Calu3 (cell line): Measurements from ENCODE around the gene ZNF324B. TPM values are rescaled to one million over a fixed set of nuclear protein-coding genes. Genes with fewer than 3 reads are reported as not detected.

Experiments used
- BruUV-seq: library from RNA; stranded (reverse); fragments of 400-500 nt; replicated peaks from 2 replicates; lab custom pipeline; 2021; lab: Mats Ljungman, UMichigan
- CTCF ChIA-PET: fragments of 300-600 bp; sonication (Branson Sonifier 250); formaldehyde crosslinking; loops from one replicate; lab custom pipeline; 2022; ENCODE audit warnings: antibody characterized with exemption; lab: Charles Lee
- DNase-seq: peaks from one replicate; pipeline ENCODE4 v3.0.0; 2022
- H3K27ac Mint-ChIP-seq: one replicate; pipeline ENCODE4 v1.8.0; 2022; ENCODE audit warnings: mixed read lengths; ENCODE audit not compliant: unreplicated experiment
- H3K27me3 Mint-ChIP-seq: one replicate; pipeline ENCODE4 v1.8.0; 2022; ENCODE audit warnings: mixed read lengths; ENCODE audit not compliant: unreplicated experiment
- H3K36me3 Mint-ChIP-seq: one replicate; pipeline ENCODE4 v1.8.0; 2022; ENCODE audit warnings: mild to moderate bottlenecking, moderate library complexity, mixed read lengths; ENCODE audit not compliant: insufficient read depth, unreplicated experiment
- H3K4me1 Mint-ChIP-seq: one replicate; pipeline ENCODE4 v1.8.0; 2022; ENCODE audit warnings: mild to moderate bottlenecking, low read depth, mixed read lengths; ENCODE audit not compliant: unreplicated experiment
- H3K4me3 Mint-ChIP-seq: one replicate; pipeline ENCODE4 v1.8.0; 2022; ENCODE audit warnings: mild to moderate bottlenecking, low read depth, moderate library complexity, mixed read lengths; ENCODE audit not compliant: unreplicated experiment
- H3K9me3 Mint-ChIP-seq: one replicate; pipeline ENCODE4 v1.8.0; 2022; ENCODE audit warnings: low read depth, mixed read lengths; ENCODE audit not compliant: unreplicated experiment
- CTCF ChIP-seq: fragments of 200-600 bp; IDR thresholded peaks from one replicate; pipeline ENCODE4 v1.8.0; 2022; ENCODE audit warnings: antibody characterized with exemption; ENCODE audit not compliant: unreplicated experiment
- intact Hi-C: fragments of 100-400 bp; cut with micrococcal nuclease; formaldehyde crosslinking; loops from one replicate; pipeline ENCODE4 v1.10.0; 2022; ENCODE audit not compliant: unreplicated experiment
- total RNA-seq: library from RNA; stranded (reverse); gene quantifications from 2 replicates; pipeline ENCODE4 v1.2.3, GENCODE V29; 2022

ZNF324B gene
- total RNA-seq, 1 experiment from 2014 or later: 13.7 TPM

DNA sequence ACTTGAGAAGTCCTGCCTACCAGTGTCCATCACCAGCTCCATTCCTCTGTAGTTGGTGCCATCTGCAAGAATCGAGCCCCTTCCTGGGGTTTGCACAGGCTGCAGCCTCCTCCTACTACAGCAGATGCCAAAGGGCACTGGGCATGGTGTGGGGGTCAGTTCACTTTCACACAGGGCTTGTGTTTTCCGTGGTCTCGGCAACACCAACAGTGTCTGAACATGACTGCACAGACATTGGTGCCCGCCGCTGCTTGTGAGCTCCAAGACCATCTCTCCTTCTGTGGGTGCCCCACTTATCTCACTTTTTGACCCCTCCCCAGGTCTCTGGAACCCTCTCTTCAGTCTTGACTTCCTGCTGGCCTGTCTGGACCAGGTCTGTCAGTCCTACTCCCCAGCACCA lies 40.0 kb downstream of the ZNF324B start:
- no peak for TF ChIP-seq CTCF
- Mint-ChIP-seq H3K36me3 (peaks cover 7% of the 10 kb centered on the region), H3K27ac (no peak overlapping the region), H3K9me3 (no peaks in the 10 kb centered on the region), H3K27me3 (peaks cover 13% of the 10 kb centered on the region), H3K4me1 (no peaks in the 10 kb centered on the region), H3K4me3 (no peak overlapping the region)
- no TSS peak for BruUV-seq
- intact Hi-C loops: no loop called here
- no peak for DNase-seq
- CTCF ChIA-PET: interaction anchor here (0.6 kb wide), 1 partner anchor 231 kb away, joined by 3 read pairs; no protein-coding TSS in a partner anchor

- Mint-ChIP-seq H3K36me3 (peaks cover 7% of the 10 kb centered on the region), H3K9me3 (no peaks in the 10 kb centered on the region)
Observed at GRCh38 chr19:58492265-58492664, 40.8 kb downstream of the ZNF324B start.

GRCh38 chr19:58497634-58498170 lies 46.3 kb downstream of the ZNF324B start:
- DNase-seq: no peak
- Mint-ChIP-seq H3K4me1 (peaks cover 13% of the 10 kb centered on the region), H3K4me3 (no peak overlapping the region), H3K9me3 (peaks cover 12% of the 10 kb centered on the region), H3K27ac (peak overlapping the region; percentile 46), H3K27me3 (peaks cover 14% of the 10 kb centered on the region), H3K36me3 (peaks cover 13% of the 10 kb centered on the region)
- CTCF ChIA-PET: no interaction called here
- no peak for TF ChIP-seq CTCF
- no TSS peak for BruUV-seq
- intact Hi-C loops: no loop called here

More at GRCh38 chr19:58492265-58492664, 40.8 kb downstream of the ZNF324B start:
- DNase-seq: no peak
- intact Hi-C loops: no loop called here
- Mint-ChIP-seq H3K4me3 (no peak overlapping the region), H3K4me1 (no peaks in the 10 kb centered on the region), H3K27ac (no peak overlapping the region), H3K27me3 (peaks cover 13% of the 10 kb centered on the region)
- CTCF ChIA-PET: no interaction called here
- no TSS peak for BruUV-seq
- TF ChIP-seq CTCF: no peak

DNA sequence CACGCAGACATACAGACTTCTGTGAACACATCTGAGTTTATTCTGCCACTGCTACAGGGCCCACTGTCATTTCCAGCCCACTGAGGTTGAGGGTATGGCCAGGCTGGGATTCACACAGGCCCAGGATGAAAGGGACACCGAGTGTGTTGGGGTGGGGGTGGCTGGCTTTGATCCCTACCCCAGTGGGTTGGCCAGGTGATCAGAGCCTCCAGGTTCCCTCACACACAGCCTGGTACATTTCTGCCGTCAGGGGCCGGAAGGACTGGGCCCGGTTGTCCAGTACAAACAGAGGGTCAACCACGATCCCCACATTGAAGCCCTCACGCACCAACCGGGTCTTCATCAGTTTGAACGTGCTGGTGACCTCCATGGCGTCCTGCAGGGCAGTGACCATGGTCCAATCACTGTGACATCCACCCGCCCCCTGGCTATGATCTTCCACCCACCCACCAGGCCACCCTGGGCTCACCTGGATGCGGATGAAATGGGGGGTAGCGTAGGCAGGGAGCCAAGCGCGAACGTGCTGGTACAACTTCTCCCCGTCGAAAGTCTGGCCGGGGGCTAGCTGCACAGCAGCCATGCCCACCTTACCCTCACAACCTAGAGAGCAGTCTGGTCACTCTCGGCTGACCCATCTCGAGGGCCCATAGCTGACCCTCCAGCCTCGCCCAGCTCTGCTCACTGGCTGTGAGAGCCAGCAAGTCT lies 47.0 kb downstream of the ZNF324B start:
- peaks cover 15% of the 10 kb centered on the region for H3K27me3 Mint-ChIP-seq
- peaks cover 13% of the 10 kb centered on the region for H3K4me1 Mint-ChIP-seq
- no peak for DNase-seq
- TF ChIP-seq CTCF: no peak
- H3K4me3 Mint-ChIP-seq: peak overlapping the region; percentile 75
- H3K27ac Mint-ChIP-seq: peak overlapping the region; percentile 46
- BruUV-seq: no TSS peak
- intact Hi-C loops: no loop called here
- CTCF ChIA-PET: no interaction called here
- H3K36me3 Mint-ChIP-seq: peaks cover 13% of the 10 kb centered on the region
- peaks cover 12% of the 10 kb centered on the region for H3K9me3 Mint-ChIP-seq
